Measurements from ENCODE around the gene CTH. TPM values are rescaled to one million over a fixed set of nuclear protein-coding genes. Genes with fewer than 3 reads are reported as not detected.

CTH gene
- total and polyA plus RNA-seq, 2 donors (not counting 1 experiment from before 2014, with no cell fraction given) = 2.6 to 9.7 TPM

GRCh38 chr1:70376196-70376595 is 34.9 kb upstream of the CTH start:
- no peak overlapping the region for H3K4me3 ChIP-seq (replicated peaks in 1 of 4; ENCODE audit: control extremely low read depth in 1 of 4, insufficient read depth in 1 of 4, low read depth in 3 of 4, low read length in 4 of 4)
- H3K4me1 ChIP-seq (ENCODE audit: control insufficient read depth, extremely low read depth, insufficient read depth, low read length) = no peaks in the 10 kb centered on the region
- TF ChIP-seq EZH2 (IDR thresholded peaks at IDR 0.05; ENCODE audit: low read length, missing control alignments) (no peak), CTCF (conservative IDR thresholded peaks at IDR 0.05 in 1 of 2, IDR thresholded peaks at IDR 0.05 in 1 of 2; ENCODE audit: low read depth in 1 of 2, low read length in 2 of 2) (no peak)
- H2AFZ ChIP-seq (ENCODE audit: low read length) = no peak overlapping the region
- no peaks in the 10 kb centered on the region for H4K20me1 ChIP-seq (ENCODE audit: control insufficient read depth, extremely low read depth, insufficient read depth, low read length)
- no peak overlapping the region for H3K27ac ChIP-seq (ENCODE audit: insufficient read depth, low read length)
- H3K9ac ChIP-seq (ENCODE audit: insufficient read depth, low read length) = no peak overlapping the region
- H3K36me3 ChIP-seq (ENCODE audit: control insufficient read depth, insufficient read depth, low read length) = no peaks in the 10 kb centered on the region
- no peaks in the 10 kb centered on the region for H3K79me2 ChIP-seq (ENCODE audit: control insufficient read depth, insufficient read depth, low read length)
- no peak overlapping the region for H3K4me2 ChIP-seq (ENCODE audit: extremely low read depth, insufficient read depth, low read length)
- no peaks in the 10 kb centered on the region for H3K27me3 ChIP-seq (ENCODE audit: control insufficient read depth, insufficient read depth, low read length)
- no peak for DNase-seq (ENCODE audit: low read depth in 2 of 2)
- no peaks in the 10 kb centered on the region for H3K9me3 ChIP-seq (ENCODE audit: control insufficient read depth, insufficient read depth, low read depth, low read length)

GRCh38 chr1:70382682-70383081 is 28.4 kb upstream of the CTH start:
- DNase-seq (ENCODE audit: low read depth in 2 of 2) = no peak
- Histone ChIP-seq H3K9me3 (ENCODE audit: control insufficient read depth, insufficient read depth, low read depth, low read length) (no peaks in the 10 kb centered on the region), H3K27ac (ENCODE audit: insufficient read depth, low read length) (no peak overlapping the region), H3K36me3 (ENCODE audit: control insufficient read depth, insufficient read depth, low read length) (no peaks in the 10 kb centered on the region), H2AFZ (ENCODE audit: low read length) (no peak overlapping the region), H3K79me2 (ENCODE audit: control insufficient read depth, insufficient read depth, low read length) (no peaks in the 10 kb centered on the region), H3K4me3 (replicated peaks in 1 of 4; ENCODE audit: control extremely low read depth in 1 of 4, insufficient read depth in 1 of 4, low read depth in 3 of 4, low read length in 4 of 4) (no peak overlapping the region), H3K4me2 (ENCODE audit: extremely low read depth, insufficient read depth, low read length) (no peak overlapping the region), H3K27me3 (ENCODE audit: control insufficient read depth, insufficient read depth, low read length) (no peaks in the 10 kb centered on the region), H3K4me1 (ENCODE audit: control insufficient read depth, extremely low read depth, insufficient read depth, low read length) (no peaks in the 10 kb centered on the region), H3K9ac (ENCODE audit: insufficient read depth, low read length) (no peak overlapping the region), H4K20me1 (ENCODE audit: control insufficient read depth, extremely low read depth, insufficient read depth, low read length) (no peaks in the 10 kb centered on the region)
- no peak for TF ChIP-seq CTCF (conservative IDR thresholded peaks at IDR 0.05 in 1 of 2, IDR thresholded peaks at IDR 0.05 in 1 of 2; ENCODE audit: low read depth in 1 of 2, low read length in 2 of 2)
- no peak for TF ChIP-seq EZH2 (IDR thresholded peaks at IDR 0.05; ENCODE audit: low read length, missing control alignments)

GRCh38 chr1:70383483-70383882 is 27.6 kb upstream of the CTH start:
- H3K9me3 ChIP-seq (ENCODE audit: control insufficient read depth, insufficient read depth, low read depth, low read length) = no peaks in the 10 kb centered on the region

More at GRCh38 chr1:70383483-70383882, 27.6 kb upstream of the CTH start:
- Histone ChIP-seq H3K27ac (ENCODE audit: insufficient read depth, low read length) (no peak overlapping the region), H3K4me1 (ENCODE audit: control insufficient read depth, extremely low read depth, insufficient read depth, low read length) (no peaks in the 10 kb centered on the region), H3K27me3 (ENCODE audit: control insufficient read depth, insufficient read depth, low read length) (no peaks in the 10 kb centered on the region), H3K9ac (ENCODE audit: insufficient read depth, low read length) (no peak overlapping the region), H3K4me3 (replicated peaks in 1 of 4; ENCODE audit: control extremely low read depth in 1 of 4, insufficient read depth in 1 of 4, low read depth in 3 of 4, low read length in 4 of 4) (no peak overlapping the region), H2AFZ (ENCODE audit: low read length) (no peak overlapping the region), H3K4me2 (ENCODE audit: extremely low read depth, insufficient read depth, low read length) (no peak overlapping the region), H3K36me3 (ENCODE audit: control insufficient read depth, insufficient read depth, low read length) (no peaks in the 10 kb centered on the region), H3K79me2 (ENCODE audit: control insufficient read depth, insufficient read depth, low read length) (no peaks in the 10 kb centered on the region), H4K20me1 (ENCODE audit: control insufficient read depth, extremely low read depth, insufficient read depth, low read length) (no peaks in the 10 kb centered on the region)
- no peak for TF ChIP-seq EZH2 (IDR thresholded peaks at IDR 0.05; ENCODE audit: low read length, missing control alignments)
- no peak for TF ChIP-seq CTCF (conservative IDR thresholded peaks at IDR 0.05 in 1 of 2, IDR thresholded peaks at IDR 0.05 in 1 of 2; ENCODE audit: low read depth in 1 of 2, low read length in 2 of 2)
- DNase-seq (ENCODE audit: low read depth in 2 of 2) = no peak

All from fibroblast of lung (primary cell).